Duodenal mucosa (tissue), 2 donors: Measurements from ENCODE around the gene NDRG4.

Experiments
- H3K27ac ChIP-seq: one replicate; pipeline ENCODE4 v1.7.0; 2013; ENCODE audit warnings: low read depth, low read length
- H3K27me3 ChIP-seq, 2 donors: one replicate each; pipeline ENCODE4 v1.7.0; 2013; ENCODE audit warnings: low read length in 2 of 2, control low read depth in 1 of 2; ENCODE audit not compliant: insufficient read depth in 2 of 2, control insufficient read depth in 1 of 2
- H3K36me3 ChIP-seq, 2 donors: one replicate each; pipeline ENCODE4 v1.7.0; 2013; ENCODE audit warnings: low read length in 2 of 2, control low read depth in 1 of 2; ENCODE audit not compliant: insufficient read depth in 2 of 2, control insufficient read depth in 1 of 2
- H3K4me1 ChIP-seq, 2 donors: one replicate each; pipeline ENCODE4 v1.7.0; 2013; ENCODE audit warnings: low read length in 2 of 2, control low read depth in 1 of 2; ENCODE audit not compliant: insufficient read depth in 2 of 2, control insufficient read depth in 1 of 2
- H3K4me3 ChIP-seq, 2 donors: one replicate each; pipeline ENCODE4 v1.7.0; 2013; ENCODE audit warnings: low read length in 2 of 2, low read depth in 1 of 2
- H3K9ac ChIP-seq, 2 donors: one replicate each; pipeline ENCODE4 v1.7.0; 2013; ENCODE audit warnings: low read length in 2 of 2, low read depth in 1 of 2
- H3K9me3 ChIP-seq, 2 donors: one replicate each; pipeline ENCODE4 v1.7.0; 2013; ENCODE audit warnings: low read length in 2 of 2, control low read depth in 1 of 2; ENCODE audit not compliant: control insufficient read depth in 1 of 2

The NDRG4 gene

DNA sequence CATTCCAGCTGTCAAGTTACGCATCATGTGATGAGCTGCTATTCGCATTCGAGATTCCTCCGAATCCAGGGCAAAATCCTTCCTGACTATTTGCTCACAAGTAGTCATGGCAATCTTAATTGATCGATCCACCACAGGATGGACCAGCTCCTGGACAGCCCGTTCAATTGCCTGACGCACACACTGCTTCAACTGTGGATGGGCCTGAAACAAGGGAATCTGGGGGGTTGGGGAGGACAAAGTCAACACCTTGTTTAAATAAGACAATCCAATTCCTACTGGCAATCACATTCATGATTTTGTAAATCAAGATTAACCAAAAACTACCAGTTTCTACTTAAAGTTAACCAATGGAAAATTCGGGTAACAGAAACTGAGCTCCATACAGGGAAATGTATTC, 43.7 kb downstream of the NDRG4 start:
- no peaks in the 10 kb centered on the region for H3K9me3 ChIP-seq
- no peak overlapping the region for H3K27ac ChIP-seq
- no peak overlapping the region for H3K4me3 ChIP-seq
- peaks cover 79 to 90% of the 10 kb centered on the region in 2 donors for H3K36me3 ChIP-seq
- H3K9ac ChIP-seq, result no peak overlapping the region
- H3K27me3 ChIP-seq, result no peaks in the 10 kb centered on the region
- no peaks in the 10 kb centered on the region for H3K4me1 ChIP-seq

- Histone ChIP-seq H3K27me3 (no peaks in the 10 kb centered on the region), H3K9ac (no peak overlapping the region), H3K36me3 (peaks cover 76 to 86% of the 10 kb centered on the region in 2 donors), H3K9me3 (no peaks in the 10 kb centered on the region), H3K27ac (no peak overlapping the region), H3K4me1 (no peaks in the 10 kb centered on the region), H3K4me3 (no peak overlapping the region)
Observed at GRCh38 chr16:58548378-58548777, 48.4 kb downstream of the NDRG4 start.

GRCh38 chr16:58551496-58551895, 51.6 kb downstream of the NDRG4 start:
- H3K4me1 ChIP-seq, result no peaks in the 10 kb centered on the region
- no peak overlapping the region for H3K27ac ChIP-seq
- H3K27me3 ChIP-seq, result no peaks in the 10 kb centered on the region
- H3K4me3 ChIP-seq, result no peak overlapping the region
- H3K9me3 ChIP-seq, result no peaks in the 10 kb centered on the region
- H3K9ac ChIP-seq, result no peak overlapping the region
- peaks cover 63 to 84% of the 10 kb centered on the region in 2 donors for H3K36me3 ChIP-seq

DNA sequence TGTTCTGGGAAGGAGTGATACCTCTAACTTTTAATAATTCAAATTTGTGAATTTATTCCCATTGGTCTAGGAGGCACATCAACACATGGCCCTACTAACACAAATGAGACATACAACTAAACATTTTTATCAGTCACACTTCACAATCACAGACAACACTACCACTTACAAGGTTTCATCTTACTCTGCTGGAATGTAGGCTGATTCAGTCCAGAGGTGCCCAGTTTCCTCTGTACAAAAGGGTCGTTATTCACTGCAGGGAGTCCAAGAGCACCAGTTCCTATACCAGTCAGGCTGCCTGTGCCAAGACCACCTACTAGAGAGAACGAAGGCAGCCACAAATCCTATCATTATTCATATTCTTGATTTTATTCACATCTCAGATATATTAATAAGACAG, 56.7 kb downstream of the NDRG4 start:
- H3K4me3 ChIP-seq, result no peak overlapping the region
- no peak overlapping the region for H3K9ac ChIP-seq
- H3K4me1 ChIP-seq, result no peaks in the 10 kb centered on the region
- H3K36me3 ChIP-seq, result peaks cover 40 to 91% of the 10 kb centered on the region in 2 donors
- no peak overlapping the region for H3K27ac ChIP-seq
- no peaks in the 10 kb centered on the region for H3K27me3 ChIP-seq
- H3K9me3 ChIP-seq, result no peaks in the 10 kb centered on the region
